GM19043 (cell line): Measurements from ENCODE around the gene MS4A4E.
"Not testable (repeated sequence)": the region's sequence is repeated elsewhere in the genome, so short reads cannot be mapped to it uniquely, and the experiment has no call there.

ENCODE experiments used
- ATAC-seq: cut with Tn5 transposase; IDR thresholded peaks from one replicate; pipeline ENCODE4 v1.9.1; 2021; ENCODE audit warnings: low read depth; ENCODE audit not compliant: unreplicated experiment

MS4A4E gene

GRCh38 chr11:60242740-60243239 is at the start of gene MS4A4E:
Gene MS4A4E (minus strand): TSS chr11:60243137. CDS start chr11:60230055, 13,082 bp downstream.
- no peak for ATAC-seq

- ATAC-seq = no peak
These were observed 49.2 kb upstream of the MS4A4E start for GRCh38 chr11:60292145-60292544.

GRCh38 chr11:60288531-60288930 is 45.6 kb upstream of the MS4A4E start:
- ATAC-seq = no peak

GRCh38 chr11:60285411-60286126 is 42.6 kb upstream of the MS4A4E start:
- ATAC-seq = not testable (repeated sequence)

- ATAC-seq = no peak
These were observed 39.3 kb upstream of the MS4A4E start for GRCh38 chr11:60282286-60282685.

GRCh38 chr11:60281485-60281884 is 38.5 kb upstream of the MS4A4E start:
- ATAC-seq = no peak

- ATAC-seq = no peak
These were observed 37.5 kb upstream of the MS4A4E start, which contains the start of gene MS4A4A for GRCh38 chr11:60280412-60280811. Gene MS4A4A (plus strand): TSS chr11:60280666. CDS start chr11:60280676, 10 bp downstream.

GRCh38 chr11:60274416-60274815 is 31.5 kb upstream of the MS4A4E start:
- no peak for ATAC-seq

- no peak for ATAC-seq
These were observed 22.7 kb upstream of the MS4A4E start for GRCh38 chr11:60265373-60266214.

GRCh38 chr11:60264644-60265043 is 21.7 kb upstream of the MS4A4E start:
- ATAC-seq = no peak

GRCh38 chr11:60263402-60263801 is 20.5 kb upstream of the MS4A4E start:
- ATAC-seq = no peak

- no peak for ATAC-seq
These were observed 18.1 kb upstream of the MS4A4E start for GRCh38 chr11:60261014-60261413.

- no peak for ATAC-seq
These were observed 15.2 kb upstream of the MS4A4E start for GRCh38 chr11:60257956-60258722.

- ATAC-seq = no peak
These were observed 9.5 kb upstream of the MS4A4E start for GRCh38 chr11:60252213-60253108.

GRCh38 chr11:60251485-60252212 is 8.7 kb upstream of the MS4A4E start:
- ATAC-seq = no peak

- no peak for ATAC-seq
These were observed 1.2 kb downstream of the MS4A4E start for GRCh38 chr11:60241786-60242185.

- ATAC-seq = no peak
These were observed 2.3 kb downstream of the MS4A4E start for GRCh38 chr11:60240662-60241061.

- no peak for ATAC-seq
These were observed 7.6 kb downstream of the MS4A4E start for GRCh38 chr11:60235321-60235720.

GRCh38 chr11:60230681-60231080 is 12.3 kb downstream of the MS4A4E start:
- no peak for ATAC-seq
